WTC11 (cell line): ENCODE results near the gene RNF10. TPM values are rescaled to one million over a fixed set of nuclear protein-coding genes. Genes with fewer than 3 reads are reported as not detected.

Experiments used
- ATAC-seq: fragments of 200-7000 bp; cut with Tn5 transposase; 2 replicates; pipeline ENCODE4 v1.10.0; 2021; ENCODE audit warnings: mild to moderate bottlenecking, moderate library complexity
- CTCF ChIA-PET: fragments of 300-600 bp; sonication (Branson Sonifier 250); formaldehyde crosslinking; loops from one replicate; lab custom pipeline; 2021; ENCODE audit warnings: antibody characterized with exemption; lab: Charles Lee
- POLR2A ChIA-PET: fragments of 350-600 bp; sonication (Branson Sonifier 250); formaldehyde crosslinking; loops from one replicate; lab custom pipeline; 2021; ENCODE audit warnings: antibody characterized with exemption; lab: Charles Lee
- DNase-seq: peaks from one replicate; pipeline ENCODE4 v3.0.0; 2021; ENCODE audit warnings: low spot score
- H3K27ac Mint-ChIP-seq: 2 replicates; pipeline ENCODE4 v1.8.0; 2021; ENCODE audit warnings: mixed read lengths
- H3K27me3 Mint-ChIP-seq: 2 replicates; pipeline ENCODE4 v1.8.0; 2021; ENCODE audit warnings: low read depth, mild to moderate bottlenecking, moderate library complexity, mixed read lengths
- H3K36me3 Mint-ChIP-seq: 2 replicates; pipeline ENCODE4 v1.8.0; 2021; ENCODE audit warnings: mixed read lengths
- H3K4me1 Mint-ChIP-seq: 2 replicates; pipeline ENCODE4 v1.8.0; 2022; ENCODE audit warnings: mixed read lengths
- H3K4me3 Mint-ChIP-seq: 2 replicates; pipeline ENCODE4 v1.8.0; 2021; ENCODE audit warnings: mild to moderate bottlenecking, moderate library complexity, mixed read lengths
- H3K9me3 Mint-ChIP-seq: 2 replicates; pipeline ENCODE4 v1.8.0; 2021; ENCODE audit warnings: mixed read lengths
- AR ChIP-seq: fragments of 250-450 bp; sonication (Bioruptor Pico); IDR thresholded peaks from 2 replicates; pipeline ENCODE4 v1.9.0; 2021; ENCODE audit warnings: mild to moderate bottlenecking
- ARID4B ChIP-seq: sonication (generic); formaldehyde crosslinking; IDR thresholded peaks from 2 replicates; pipeline ENCODE4 v1.8.0; 2023; ENCODE audit warnings: missing genetic modification reagents, mild to moderate bottlenecking, borderline replicate concordance
- ATF2 ChIP-seq: sonication (generic); formaldehyde crosslinking; IDR thresholded peaks from 2 replicates; pipeline ENCODE4 v1.8.1; 2022; ENCODE audit warnings: low read depth, missing genetic modification reagents, borderline replicate concordance
- ATF6 ChIP-seq: sonication (generic); formaldehyde crosslinking; IDR thresholded peaks from 2 replicates; pipeline ENCODE4 v1.8.1; 2023; ENCODE audit warnings: mild to moderate bottlenecking, missing genetic modification reagents
- KAT7 ChIP-seq: sonication (generic); formaldehyde crosslinking; IDR thresholded peaks from 2 replicates; pipeline ENCODE4 v1.8.1; 2023; ENCODE audit warnings: missing genetic modification reagents, mild to moderate bottlenecking, borderline replicate concordance
- PRRX2 ChIP-seq: fragments of 250-450 bp; sonication (Bioruptor Pico); IDR thresholded peaks from 2 replicates; pipeline ENCODE4 v1.8.0; 2021; ENCODE audit warnings: mild to moderate bottlenecking
- SMAD3 ChIP-seq: sonication (generic); formaldehyde crosslinking; IDR thresholded peaks from 2 replicates; pipeline ENCODE4 v1.8.0; 2022; ENCODE audit warnings: missing genetic modification reagents, mild to moderate bottlenecking, borderline replicate concordance
- ZMAT4 ChIP-seq: fragments of 250-450 bp; sonication (Bioruptor Pico); IDR thresholded peaks from 2 replicates; pipeline ENCODE4 v1.9.0; 2021; ENCODE audit warnings: mild to moderate bottlenecking
- ZNF138 ChIP-seq: sonication (generic); formaldehyde crosslinking; conservative IDR thresholded peaks from 2 replicates; pipeline ENCODE4 v1.8.1; 2022; ENCODE audit warnings: mild to moderate bottlenecking, moderate library complexity, missing genetic modification reagents
- ZNF219 ChIP-seq: sonication (generic); formaldehyde crosslinking; IDR thresholded peaks from 2 replicates; pipeline ENCODE4 v1.8.0; 2023; ENCODE audit warnings: missing genetic modification reagents, mild to moderate bottlenecking, borderline replicate concordance
- ZNF671 ChIP-seq: fragments of 250-450 bp; sonication (Bioruptor Pico); IDR thresholded peaks from 2 replicates; pipeline ENCODE4 v1.8.0; 2021; ENCODE audit warnings: mild to moderate bottlenecking
- total RNA-seq: library from RNA; stranded (reverse); gene quantifications from 3 replicates; pipeline ENCODE4 v1.2.3, GENCODE V29; 2021

RNF10 gene
- total RNA-seq, 1 experiment from 2014 or later: 160 TPM

- TF ChIP-seq ATF6 (CRISPR knock-in tag) (no peak), SMAD3 (CRISPR knock-in tag) (no peak), ATF2 (no peak), ZNF219 (CRISPR knock-in tag) (no peak), PRRX2 (CRISPR knock-in tag) (no peak)
These were observed 62.7 kb downstream of the RNF10 start (continued) for GRCh38 chr12:120596901-120597300.

- TF ChIP-seq ZNF138 (CRISPR knock-in tag) (no peak), ZNF671 (CRISPR knock-in tag) (no peak), AR (CRISPR knock-in tag) (no peak), ARID4B (CRISPR knock-in tag) (no peak), KAT7 (CRISPR knock-in tag) (no peak), ZMAT4 (CRISPR knock-in tag) (no peak)
- H3K27ac Mint-ChIP-seq: no peak overlapping the region
- DNase-seq: no peak
- ChIA-PET CTCF (interaction anchor here (0.8 to 1.3 kb wide), 2 partner anchors 43 to 52 kb away, joined by 4 read pairs; partner anchors contain the start of gene CABP1), POLR2A (interaction anchor here (1.2 kb wide), 1 partner anchor 16 kb away, joined by 5 read pairs; the partner anchor contains the start of gene POP5)
- no peaks in the 10 kb centered on the region for H3K9me3 Mint-ChIP-seq
- no peaks in the 10 kb centered on the region for H3K27me3 Mint-ChIP-seq
- no peaks in the 10 kb centered on the region for H3K36me3 Mint-ChIP-seq
- no peak for ATAC-seq
- H3K4me3 Mint-ChIP-seq: no peak overlapping the region
- peaks cover 21% of the 10 kb centered on the region for H3K4me1 Mint-ChIP-seq
These were observed 63.7 kb downstream of the RNF10 start for GRCh38 chr12:120597861-120598260.
